C4-2B (cell line): ENCODE data around the gene TMEM213.

Experiments
- H3K27ac ChIP-seq: fragments of 450-650 bp; 2 replicates; pipeline ENCODE4 v1.5.1; 2017
- ZFX ChIP-seq: fragments of 450-650 bp; IDR thresholded peaks from 2 replicates; pipeline ENCODE4 v1.6.1; 2017
- TF ChIP-seq, protein P1 (sequence below): fragments of 450-650 bp; conservative IDR thresholded peaks from 2 replicates; pipeline ENCODE4 v1.5.1; 2017; ENCODE audit warnings: mild to moderate bottlenecking

The TMEM213 gene

DNA sequence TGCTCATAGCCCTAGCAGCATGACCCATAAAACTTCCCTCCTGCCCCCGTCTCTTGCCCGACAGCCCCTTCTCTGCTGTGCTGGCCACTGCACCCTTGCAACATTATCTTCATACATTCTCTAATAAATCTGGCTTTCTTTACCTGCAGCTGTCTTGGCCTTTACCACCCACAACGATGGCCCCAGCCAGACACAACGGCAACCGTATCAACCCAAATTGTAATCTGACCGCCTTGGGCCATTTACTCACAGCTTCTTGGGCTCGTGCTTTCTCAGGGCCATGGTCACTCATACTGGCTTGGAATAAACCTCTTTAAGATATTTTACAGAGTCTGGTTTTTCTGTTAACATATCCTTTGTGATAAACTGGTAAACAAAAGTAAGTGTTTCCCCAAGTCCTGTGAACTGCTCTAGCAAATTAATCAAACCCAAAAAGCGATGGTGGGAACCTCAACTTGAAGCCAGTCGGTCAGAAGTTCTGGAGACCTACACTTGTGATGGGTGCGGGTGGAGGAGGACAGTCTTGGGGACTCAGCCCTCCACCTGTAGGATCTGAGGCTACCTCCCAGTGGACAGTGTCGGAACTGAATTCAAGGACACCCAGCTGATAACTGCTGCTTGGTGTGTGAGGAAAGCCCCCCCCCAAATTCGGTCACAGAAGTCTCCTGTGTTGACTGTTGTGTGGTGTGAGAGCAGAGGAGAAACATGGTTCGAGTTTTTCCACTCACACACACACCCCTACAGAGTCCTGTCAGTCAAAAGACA is 87.8 kb downstream of the TMEM213 start:
- TF ChIP-seq, protein P1, sequence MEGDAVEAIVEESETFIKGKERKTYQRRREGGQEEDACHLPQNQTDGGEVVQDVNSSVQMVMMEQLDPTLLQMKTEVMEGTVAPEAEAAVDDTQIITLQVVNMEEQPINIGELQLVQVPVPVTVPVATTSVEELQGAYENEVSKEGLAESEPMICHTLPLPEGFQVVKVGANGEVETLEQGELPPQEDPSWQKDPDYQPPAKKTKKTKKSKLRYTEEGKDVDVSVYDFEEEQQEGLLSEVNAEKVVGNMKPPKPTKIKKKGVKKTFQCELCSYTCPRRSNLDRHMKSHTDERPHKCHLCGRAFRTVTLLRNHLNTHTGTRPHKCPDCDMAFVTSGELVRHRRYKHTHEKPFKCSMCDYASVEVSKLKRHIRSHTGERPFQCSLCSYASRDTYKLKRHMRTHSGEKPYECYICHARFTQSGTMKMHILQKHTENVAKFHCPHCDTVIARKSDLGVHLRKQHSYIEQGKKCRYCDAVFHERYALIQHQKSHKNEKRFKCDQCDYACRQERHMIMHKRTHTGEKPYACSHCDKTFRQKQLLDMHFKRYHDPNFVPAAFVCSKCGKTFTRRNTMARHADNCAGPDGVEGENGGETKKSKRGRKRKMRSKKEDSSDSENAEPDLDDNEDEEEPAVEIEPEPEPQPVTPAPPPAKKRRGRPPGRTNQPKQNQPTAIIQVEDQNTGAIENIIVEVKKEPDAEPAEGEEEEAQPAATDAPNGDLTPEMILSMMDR, result no peak
- TF ChIP-seq ZFX, result no peak

DNA sequence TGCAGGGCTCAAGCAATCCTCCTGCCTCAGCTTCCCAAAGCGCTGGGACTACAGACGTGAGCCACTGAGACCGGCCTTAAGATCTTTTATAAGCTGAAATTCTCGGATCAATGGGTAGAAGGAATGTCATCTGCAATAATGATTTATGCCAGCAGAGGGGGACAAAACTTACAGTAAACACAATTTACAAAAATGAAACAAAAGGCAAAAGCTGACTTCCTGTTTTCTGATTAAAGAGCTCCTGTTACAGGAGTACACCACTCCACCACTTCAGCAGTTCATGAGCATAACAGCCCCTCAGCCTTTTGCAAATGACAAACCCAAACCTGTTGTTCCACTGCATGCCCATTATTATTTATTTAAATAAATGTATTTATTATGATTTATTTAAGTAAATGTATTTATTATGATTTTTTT is 88.7 kb downstream of the TMEM213 start:
- TF ChIP-seq, protein P1, result peak; percentile 88
- TF ChIP-seq ZFX, result no peak

More for the DNA sequence above, 87.8 kb downstream of the TMEM213 start:
- no peak overlapping the region for H3K27ac ChIP-seq

DNA sequence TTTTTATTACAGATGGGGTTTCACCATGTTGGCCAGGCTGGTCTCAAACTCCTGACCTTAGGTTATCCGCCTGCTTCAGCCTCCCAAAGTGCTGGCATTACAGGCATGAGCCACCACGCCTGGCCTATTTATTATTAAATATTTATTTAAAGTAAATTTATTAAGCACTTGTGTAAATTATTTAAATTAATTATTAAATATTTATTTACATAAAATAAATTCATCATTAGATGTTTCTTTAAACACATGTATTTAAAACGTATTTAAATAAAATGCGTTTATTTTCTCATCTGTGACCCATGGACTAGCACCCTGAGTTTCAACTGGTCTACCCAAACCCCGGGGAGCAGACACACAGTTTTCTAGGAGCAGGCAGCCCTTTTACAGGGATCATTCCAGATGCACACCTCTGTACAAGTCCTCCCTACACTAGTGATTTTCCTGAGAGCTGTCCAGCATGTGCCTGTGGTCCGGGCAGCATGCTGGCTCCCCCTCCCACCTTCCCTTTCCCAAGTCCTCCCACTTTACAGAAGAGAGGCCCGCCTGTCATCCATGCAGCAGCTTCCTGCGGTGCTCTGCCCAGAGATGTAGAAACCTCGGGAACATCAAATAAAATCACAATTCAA is 89.4 kb downstream of the TMEM213 start:
- no peak overlapping the region for H3K27ac ChIP-seq
- TF ChIP-seq, protein P1, result no peak
- TF ChIP-seq ZFX, result no peak

More for the DNA sequence above, 88.7 kb downstream of the TMEM213 start:
- H3K27ac ChIP-seq, result no peak overlapping the region
